CD4-positive, alpha-beta T cell treated with Interleukin-4 for 1 hour (primary cell): ENCODE data around the gene ANKK1.

Source experiments
- DNase-seq, 2 donors: peaks; one replicate each; pipeline ENCODE4 v3.0.0-alpha.2; 2020 to 2022

The ANKK1 gene

GRCh38 chr11:113382121-113382520, 5.5 kb upstream of the ANKK1 start:
- no peak for DNase-seq

GRCh38 chr11:113384551-113384950, 3.0 kb upstream of the ANKK1 start:
- no peak for DNase-seq

GRCh38 chr11:113385749-113386148, 1.8 kb upstream of the ANKK1 start:
- no peak for DNase-seq

- DNase-seq: no peak
Measured at GRCh38 chr11:113386866-113387265, 713 bp upstream of the ANKK1 start.

GRCh38 chr11:113389272-113389671, 1.7 kb downstream of the ANKK1 start:
- no peak for DNase-seq

- DNase-seq: no peak
Measured at GRCh38 chr11:113392236-113392921, 4.8 kb downstream of the ANKK1 start.

GRCh38 chr11:113393501-113393985, 6.0 kb downstream of the ANKK1 start:
- no peak for DNase-seq

GRCh38 chr11:113394919-113395318, 7.3 kb downstream of the ANKK1 start:
- no peak for DNase-seq

- no peak for DNase-seq
Measured at GRCh38 chr11:113395782-113396336, 8.3 kb downstream of the ANKK1 start.

GRCh38 chr11:113396690-113397089, 9.1 kb downstream of the ANKK1 start:
- no peak for DNase-seq

GRCh38 chr11:113397212-113397611, 9.6 kb downstream of the ANKK1 start:
- no peak for DNase-seq

- no peak for DNase-seq
Measured at GRCh38 chr11:113397821-113398220, 10.2 kb downstream of the ANKK1 start.

GRCh38 chr11:113398669-113399430, 11.3 kb downstream of the ANKK1 start:
- DNase-seq: no peak

- DNase-seq: no peak
Measured at GRCh38 chr11:113400631-113401230, 13.2 kb downstream of the ANKK1 start.

- DNase-seq: no peak
Measured at GRCh38 chr11:113401718-113402117, 14.1 kb downstream of the ANKK1 start.

GRCh38 chr11:113404859-113405430, 17.4 kb downstream of the ANKK1 start:
- DNase-seq: no peak

GRCh38 chr11:113405724-113406478, 18.3 kb downstream of the ANKK1 start:
- no peak for DNase-seq

GRCh38 chr11:113407163-113407562, 19.6 kb downstream of the ANKK1 start:
- DNase-seq: no peak

GRCh38 chr11:113408206-113408605, 20.6 kb downstream of the ANKK1 start:
- no peak for DNase-seq

- DNase-seq: no peak
Measured at GRCh38 chr11:113408887-113409286, 21.3 kb downstream of the ANKK1 start.

- DNase-seq: no peak
Measured at GRCh38 chr11:113409526-113409925, 21.9 kb downstream of the ANKK1 start.

- DNase-seq: no peak
Measured at GRCh38 chr11:113410414-113411135, 23.0 kb downstream of the ANKK1 start.
